ENCODE measurements around the gene PFKFB2. TPM values are rescaled to one million over a fixed set of nuclear protein-coding genes. Genes with fewer than 3 reads are reported as not detected.

The PFKFB2 gene
- total and polyA plus RNA-seq, 2 donors (not counting 1 experiment from before 2014, with no cell fraction given): 6.5 to 18.2 TPM

- Mint-ChIP-seq H3K27me3 (no peaks in the 10 kb centered on the region), H3K4me1 (peaks cover 22% of the 10 kb centered on the region), H3K9me3 (ENCODE audit: insufficient read depth) (no peaks in the 10 kb centered on the region), H3K4me3 (no peak overlapping the region), H3K27ac (no peak overlapping the region)
- no peak overlapping the region for H3K4me2 ChIP-seq (replicated peaks; ENCODE audit: low read depth, low read length, poor library complexity, severe bottlenecking)
- no peak for TF ChIP-seq EZH2 (IDR thresholded peaks at IDR 0.05; ENCODE audit: borderline replicate concordance, insufficient read depth, low read depth, low read length, poor library complexity, severe bottlenecking)
- TF ChIP-seq, protein P1, sequence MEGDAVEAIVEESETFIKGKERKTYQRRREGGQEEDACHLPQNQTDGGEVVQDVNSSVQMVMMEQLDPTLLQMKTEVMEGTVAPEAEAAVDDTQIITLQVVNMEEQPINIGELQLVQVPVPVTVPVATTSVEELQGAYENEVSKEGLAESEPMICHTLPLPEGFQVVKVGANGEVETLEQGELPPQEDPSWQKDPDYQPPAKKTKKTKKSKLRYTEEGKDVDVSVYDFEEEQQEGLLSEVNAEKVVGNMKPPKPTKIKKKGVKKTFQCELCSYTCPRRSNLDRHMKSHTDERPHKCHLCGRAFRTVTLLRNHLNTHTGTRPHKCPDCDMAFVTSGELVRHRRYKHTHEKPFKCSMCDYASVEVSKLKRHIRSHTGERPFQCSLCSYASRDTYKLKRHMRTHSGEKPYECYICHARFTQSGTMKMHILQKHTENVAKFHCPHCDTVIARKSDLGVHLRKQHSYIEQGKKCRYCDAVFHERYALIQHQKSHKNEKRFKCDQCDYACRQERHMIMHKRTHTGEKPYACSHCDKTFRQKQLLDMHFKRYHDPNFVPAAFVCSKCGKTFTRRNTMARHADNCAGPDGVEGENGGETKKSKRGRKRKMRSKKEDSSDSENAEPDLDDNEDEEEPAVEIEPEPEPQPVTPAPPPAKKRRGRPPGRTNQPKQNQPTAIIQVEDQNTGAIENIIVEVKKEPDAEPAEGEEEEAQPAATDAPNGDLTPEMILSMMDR (IDR thresholded peaks at IDR 0.05): no peak
- no peak overlapping the region for H3K4me3 ChIP-seq (ENCODE audit: control extremely low read depth in 1 of 5, extremely low read depth in 1 of 5, insufficient read depth in 1 of 5, low read depth in 2 of 5, low read length in 4 of 5)
- no peaks in the 10 kb centered on the region for H4K20me1 ChIP-seq (ENCODE audit: control insufficient read depth, insufficient read depth, low read length, poor library complexity, severe bottlenecking)
- peaks cover 0 to 7% (median 0%) of the 10 kb centered on the region in 3 donors for H3K9me3 ChIP-seq (ENCODE audit: control extremely low read depth in 1 of 3, control insufficient read depth in 2 of 3, insufficient read depth in 1 of 3, low read length in 2 of 3)
- ATAC-seq (ENCODE audit: low read depth) (no peak), DNase-seq (no peak)
- CTCF ChIA-PET: interaction anchor here (3.3 kb wide), 1 partner anchor 12 kb away, joined by 9 read pairs; no protein-coding TSS in a partner anchor
- H2AFZ ChIP-seq (ENCODE audit: insufficient read depth, low read depth, low read length, poor library complexity, severe bottlenecking): no peak overlapping the region
- H3K9ac ChIP-seq (ENCODE audit: low read length): no peak overlapping the region
- POLR2A ChIA-PET: no interaction called here
- WGBS (ENCODE audit: insufficient coverage): no CpG with 5 or more reads among the region's 3 CpGs
- H3K27ac ChIP-seq (ENCODE audit: low read length in 2 of 2): no peak overlapping the region
- H3K36me3 ChIP-seq (replicated peaks in 1 of 2; ENCODE audit: control extremely low read depth in 1 of 2, control insufficient read depth in 1 of 2, extremely low read depth in 1 of 2, insufficient read depth in 2 of 2, low read length in 1 of 2): peaks cover 16 to 62% of the 10 kb centered on the region in 2 experiments
- H3K79me2 ChIP-seq (ENCODE audit: control insufficient read depth, insufficient read depth, low read length): no peaks in the 10 kb centered on the region
- intact Hi-C loops (cut with micrococcal nuclease): no loop called here
- no peaks in the 10 kb centered on the region for H3K27me3 ChIP-seq (replicated peaks in 1 of 4; ENCODE audit: control extremely low read depth in 1 of 4, control insufficient read depth in 3 of 4, insufficient read depth in 4 of 4, low read length in 3 of 4)
- peaks cover 20 to 23% of the 10 kb centered on the region in 2 donors for H3K4me1 ChIP-seq (ENCODE audit: control insufficient read depth in 2 of 2, insufficient read depth in 2 of 2, low read length in 2 of 2)
Measured at GRCh38 chr1:207067185-207067584, 14.1 kb downstream of the PFKFB2 start.

DNA sequence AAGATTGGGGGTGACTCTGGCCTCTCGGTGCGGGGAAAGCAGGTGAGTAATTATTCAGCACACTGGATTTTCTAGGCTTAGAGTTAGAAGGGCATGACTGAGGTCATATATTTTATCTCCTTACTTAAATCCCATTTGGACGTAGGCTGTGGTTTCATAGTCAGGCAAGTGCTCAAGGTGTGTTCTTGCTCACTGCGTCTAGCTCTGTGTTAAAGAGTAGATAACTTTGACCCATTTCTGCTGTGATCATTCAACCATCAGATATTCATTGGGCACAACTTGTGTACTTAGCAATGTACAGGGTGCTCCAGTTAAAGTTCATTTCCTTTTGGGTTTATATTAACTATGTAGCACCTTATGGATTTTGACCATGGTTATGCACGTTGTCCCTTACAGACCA is 14.6 kb downstream of the PFKFB2 start:
- TF ChIP-seq EZH2 (IDR thresholded peaks at IDR 0.05; ENCODE audit: borderline replicate concordance, insufficient read depth, low read depth, low read length, poor library complexity, severe bottlenecking): no peak
- TF ChIP-seq, protein P1 (IDR thresholded peaks at IDR 0.05): no peak
- DNase-seq: no peak
- Mint-ChIP-seq H3K9me3 (ENCODE audit: insufficient read depth) (no peaks in the 10 kb centered on the region), H3K4me1 (peaks cover 22% of the 10 kb centered on the region), H3K27me3 (no peaks in the 10 kb centered on the region), H3K4me3 (no peak overlapping the region), H3K27ac (no peak overlapping the region)
- H3K4me2 ChIP-seq (replicated peaks; ENCODE audit: low read depth, low read length, poor library complexity, severe bottlenecking): no peak overlapping the region
- ChIA-PET POLR2A (no interaction called here), CTCF (interaction anchor here (3.3 kb wide), 1 partner anchor 12 kb away, joined by 9 read pairs; no protein-coding TSS in a partner anchor)
- no CpG with 5 or more reads among the region's 5 CpGs for WGBS (ENCODE audit: insufficient coverage)
- H4K20me1 ChIP-seq (ENCODE audit: control insufficient read depth, insufficient read depth, low read length, poor library complexity, severe bottlenecking): no peaks in the 10 kb centered on the region
- H2AFZ ChIP-seq (ENCODE audit: insufficient read depth, low read depth, low read length, poor library complexity, severe bottlenecking): no peak overlapping the region
- H3K27me3 ChIP-seq (replicated peaks in 1 of 4; ENCODE audit: control extremely low read depth in 1 of 4, control insufficient read depth in 3 of 4, insufficient read depth in 4 of 4, low read length in 3 of 4): no peaks in the 10 kb centered on the region
- H3K4me3 ChIP-seq (ENCODE audit: control extremely low read depth in 1 of 5, extremely low read depth in 1 of 5, insufficient read depth in 1 of 5, low read depth in 2 of 5, low read length in 4 of 5): no peak overlapping the region
- intact Hi-C loops (cut with micrococcal nuclease): no loop called here
- peaks cover 16 to 62% of the 10 kb centered on the region in 2 experiments for H3K36me3 ChIP-seq (replicated peaks in 1 of 2; ENCODE audit: control extremely low read depth in 1 of 2, control insufficient read depth in 1 of 2, extremely low read depth in 1 of 2, insufficient read depth in 2 of 2, low read length in 1 of 2)
- H3K9ac ChIP-seq (ENCODE audit: low read length): no peak overlapping the region
- H3K9me3 ChIP-seq (ENCODE audit: control extremely low read depth in 1 of 3, control insufficient read depth in 2 of 3, insufficient read depth in 1 of 3, low read length in 2 of 3): peaks cover 0 to 7% (median 0%) of the 10 kb centered on the region in 3 donors
- no peaks in the 10 kb centered on the region for H3K79me2 ChIP-seq (ENCODE audit: control insufficient read depth, insufficient read depth, low read length)
- H3K4me1 ChIP-seq (ENCODE audit: control insufficient read depth in 2 of 2, insufficient read depth in 2 of 2, low read length in 2 of 2): peaks cover 20 to 23% of the 10 kb centered on the region in 2 donors
- H3K27ac ChIP-seq (ENCODE audit: low read length in 2 of 2): no peak overlapping the region
- no peak for ATAC-seq (ENCODE audit: low read depth)

Measured in B cell (primary cell).